OCI-LY7 (cell line): ENCODE measurements around the gene AKIRIN2. TPM values are rescaled to one million over a fixed set of nuclear protein-coding genes. Genes with fewer than 3 reads are reported as not detected.

Experiments
- BruUV-seq: library from RNA; stranded (reverse); fragments of 400-500 nt; replicated peaks from 2 replicates; lab custom pipeline; 2021; lab: Mats Ljungman, UMichigan
- CTCF ChIA-PET: fragments of 300-600 bp; sonication (Branson Sonifier 250); formaldehyde crosslinking; loops from one replicate; lab custom pipeline; 2022; ENCODE audit warnings: antibody characterized with exemption; ENCODE audit not compliant: unreplicated experiment; lab: Charles Lee
- POLR2A ChIA-PET: fragments of 300-600 bp; sonication (Branson Sonifier 250); formaldehyde crosslinking; loops from one replicate; lab custom pipeline; 2022; ENCODE audit warnings: antibody characterized with exemption; lab: Charles Lee
- DNase-seq: peaks from one replicate; pipeline ENCODE4 v3.0.0-alpha.2; 2015; ENCODE audit warnings: low spot score
- H2AFZ ChIP-seq: fragments of 200-600 bp; sonication (generic), shearing (Covaris generic); 2 replicates; pipeline ENCODE4 v1.6.1; 2014; ENCODE audit warnings: mild to moderate bottlenecking, antibody characterized with exemption, low read length, moderate library complexity
- H3K27ac ChIP-seq: fragments of 200-600 bp; sonication (generic); 2 replicates; pipeline ENCODE4 v1.5.1; 2014; ENCODE audit warnings: mixed run types, low read depth, mild to moderate bottlenecking, moderate library complexity, low read length, inconsistent platforms; ENCODE audit not compliant: poor library complexity, severe bottlenecking
- H3K36me3 ChIP-seq: fragments of 200-600 bp; sonication (generic); 2 replicates; pipeline ENCODE4 v1.6.1; 2014; ENCODE audit warnings: mild to moderate bottlenecking, antibody characterized with exemption, low read length, moderate library complexity, mixed read lengths; ENCODE audit not compliant: insufficient read depth
- H3K4me1 ChIP-seq: fragments of 200-600 bp; sonication (generic); 2 replicates; pipeline ENCODE4 v1.5.1; 2014; ENCODE audit warnings: mild to moderate bottlenecking, low read length; ENCODE audit not compliant: insufficient read depth, poor library complexity, severe bottlenecking
- H3K4me2 ChIP-seq: fragments of 200-600 bp; sonication (generic); 2 replicates; pipeline ENCODE4 v1.6.1; 2014; ENCODE audit warnings: mild to moderate bottlenecking, low read length
- H3K4me3 ChIP-seq: fragments of 200-600 bp; sonication (generic); 2 replicates; pipeline ENCODE4 v1.5.1; 2014; ENCODE audit warnings: mild to moderate bottlenecking, low read depth, low read length; ENCODE audit not compliant: poor library complexity, severe bottlenecking
- H3K79me2 ChIP-seq: fragments of 200-600 bp; sonication (generic); 2 replicates; pipeline ENCODE4 v1.6.1; 2016; ENCODE audit warnings: low read depth, mild to moderate bottlenecking, low read length, moderate library complexity, mixed read lengths; ENCODE audit not compliant: insufficient read depth
- H3K9me2 ChIP-seq: fragments of 200-600 bp; sonication (generic); 2 replicates; pipeline ENCODE4 v1.6.1; 2016; ENCODE audit warnings: mild to moderate bottlenecking, low read length, mixed read lengths; ENCODE audit not compliant: insufficient read depth
- H3K9me3 ChIP-seq: fragments of 200-600 bp; sonication (generic); 2 replicates; pipeline ENCODE4 v1.6.1; 2014; ENCODE audit warnings: mild to moderate bottlenecking, mixed run types, low read length, mixed read lengths
- H4K20me1 ChIP-seq: fragments of 200-600 bp; sonication (generic); 2 replicates; pipeline ENCODE4 v1.6.1; 2014; ENCODE audit warnings: mild to moderate bottlenecking, antibody characterized with exemption, low read length, moderate library complexity, mixed read lengths; ENCODE audit not compliant: insufficient read depth
- CTCF ChIP-seq: fragments of 200-600 bp; sonication (generic); conservative IDR thresholded peaks from 2 replicates; pipeline ENCODE4 v1.5.1; 2014; ENCODE audit warnings: mild to moderate bottlenecking, antibody characterized with exemption, low read length, moderate library complexity, mixed read lengths
- EZH2phosphoT487 ChIP-seq: fragments of 200-600 bp; sonication (generic); IDR thresholded peaks from 2 replicates; pipeline ENCODE4 v1.6.1; 2018; ENCODE audit warnings: low read depth, borderline replicate concordance, mild to moderate bottlenecking, mixed run types, antibody characterized with exemption, low read length, moderate library complexity, mixed read lengths
- intact Hi-C: fragments of 100-400 bp; cut with micrococcal nuclease; formaldehyde crosslinking; loops from one replicate; pipeline ENCODE4 v1.10.0; 2022; ENCODE audit not compliant: unreplicated experiment
- total RNA-seq, 2 experiments: library from RNA; depleted of rRNA in 1 of 2; stranded (reverse); fragments of >200 nt in 1 of 2; shearing (Covaris generic) in 1 of 2; gene quantifications; 2 replicates each; pipeline ENCODE4 v1.2.3, GENCODE V29; 2014 to 2022

Gene AKIRIN2
- total RNA-seq, 2 experiments from 2014 or later, result 70.4 to 127 TPM

DNA sequence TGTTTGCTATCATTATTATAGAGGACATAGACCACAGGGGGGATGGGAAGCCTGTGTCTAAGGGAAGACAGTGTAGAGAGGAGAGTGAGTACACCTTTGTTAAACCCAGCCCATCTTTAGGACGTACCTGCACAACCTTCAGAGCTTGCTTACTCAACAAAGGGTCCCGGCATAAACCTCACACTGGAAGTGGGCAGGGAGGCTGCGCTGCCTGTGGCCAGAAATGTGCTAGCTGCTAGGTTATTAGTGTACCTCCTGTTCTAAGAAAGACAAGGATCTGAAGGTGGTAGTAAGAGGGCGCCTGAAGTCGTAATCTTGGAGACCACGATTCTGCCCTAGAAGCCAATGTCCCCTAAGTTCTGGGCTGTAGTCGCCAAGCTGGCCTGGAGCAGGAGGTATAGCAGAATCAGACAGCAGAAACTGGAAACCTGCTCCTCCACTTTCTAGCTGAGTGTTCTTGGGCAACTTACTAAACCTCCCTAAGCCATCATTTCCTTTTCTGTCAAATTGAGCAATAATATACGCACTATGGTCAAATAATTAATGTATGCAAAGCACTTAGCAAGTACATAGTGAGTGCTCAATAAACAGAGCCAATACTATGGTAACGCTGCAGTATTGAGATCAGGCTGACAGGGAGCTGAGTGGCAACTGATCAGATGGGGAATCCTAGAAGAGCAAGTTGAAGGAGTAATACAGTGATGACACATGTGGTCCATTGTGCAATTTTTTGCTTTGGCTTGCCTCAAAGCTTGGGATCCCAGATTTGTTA, 16.8 kb upstream of the AKIRIN2 start:
- TF ChIP-seq CTCF (no peak), EZH2phosphoT487 (no peak)
- Histone ChIP-seq H4K20me1 (no peaks in the 10 kb centered on the region), H2AFZ (no peak overlapping the region), H3K36me3 (no peaks in the 10 kb centered on the region), H3K79me2 (no peaks in the 10 kb centered on the region), H3K27ac (no peak overlapping the region), H3K4me3 (no peak overlapping the region), H3K4me1 (peaks cover 24% of the 10 kb centered on the region), H3K9me3 (no peaks in the 10 kb centered on the region), H3K4me2 (no peak overlapping the region), H3K9me2 (no peaks in the 10 kb centered on the region)
- no TSS peak for BruUV-seq
- DNase-seq, result no peak
- POLR2A ChIA-PET, result interaction anchor here (0.6 to 1.6 kb wide), 4 partner anchors 13 to 86 kb away, joined by 3 to 7 read pairs (median 4); no protein-coding TSS in a partner anchor
- CTCF ChIA-PET, result no interaction called here
- intact Hi-C loops, result no loop called here

DNA sequence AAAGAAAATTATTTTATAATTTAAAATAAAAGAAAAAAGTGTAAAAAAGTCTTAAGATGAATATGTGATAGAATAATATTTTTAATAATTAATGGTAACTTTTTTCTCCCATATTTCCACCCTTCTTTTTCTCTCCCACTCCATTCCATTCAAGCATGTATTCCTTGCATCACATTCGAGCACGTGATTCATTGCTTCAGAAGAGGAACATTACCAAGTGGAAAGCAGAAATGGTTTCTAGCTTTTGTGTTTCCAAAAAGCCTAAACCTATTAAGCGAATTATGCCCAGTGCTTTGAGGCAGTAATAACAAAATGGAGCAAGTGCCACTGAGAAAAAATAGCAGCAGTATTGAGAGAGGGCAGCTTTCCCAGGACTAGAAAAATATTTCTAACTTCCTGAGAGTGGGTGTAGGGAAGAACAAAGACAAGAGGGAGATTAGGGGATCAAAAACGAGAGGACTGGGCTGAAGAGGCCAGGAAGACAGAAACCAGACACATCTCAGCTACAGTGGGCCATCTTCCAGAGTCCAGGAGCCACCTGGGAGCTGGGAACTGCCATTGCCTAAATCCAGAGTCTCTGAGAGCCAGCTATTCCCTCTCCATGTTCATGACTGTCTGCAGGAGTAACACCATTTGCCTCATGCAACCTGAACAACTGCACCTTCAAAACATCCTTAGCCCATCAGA, 15.0 kb upstream of the AKIRIN2 start:
- H4K20me1 ChIP-seq, result no peaks in the 10 kb centered on the region
- H3K27ac ChIP-seq, result no peak overlapping the region
- no TSS peak for BruUV-seq
- TF ChIP-seq EZH2phosphoT487, result no peak
- TF ChIP-seq CTCF, result no peak
- H2AFZ ChIP-seq, result no peak overlapping the region; the same call in 1 of the 2 replicates
- intact Hi-C loops, result no loop called here
- DNase-seq, result no peak
- H3K36me3 ChIP-seq, result no peaks in the 10 kb centered on the region
- H3K4me1 ChIP-seq, result peaks cover 11% of the 10 kb centered on the region
- H3K79me2 ChIP-seq, result no peaks in the 10 kb centered on the region
- CTCF ChIA-PET, result no interaction called here
- H3K9me2 ChIP-seq, result no peaks in the 10 kb centered on the region
- no peaks in the 10 kb centered on the region for H3K9me3 ChIP-seq
- H3K4me3 ChIP-seq, result no peak overlapping the region
- POLR2A ChIA-PET, result interaction anchor here (0.5 to 1.6 kb wide), 9 partner anchors 10 to 136 kb away, joined by 3 to 7 read pairs (median 4); partner anchors contain the start of gene AKIRIN2
- H3K4me2 ChIP-seq, result no peak overlapping the region
